Transverse colon (tissue), 4 donors: ENCODE data around the gene RELN. TPM values are rescaled to one million over a fixed set of nuclear protein-coding genes. Genes with fewer than 3 reads are reported as not detected.

Experiments used
- DNase-seq: peaks from one replicate; pipeline ENCODE4 v3.0.0-alpha.2; 2019
- H3K27ac ChIP-seq, 4 donors: fragments of 200-600 bp; sonication (generic); 2 replicates each; pipeline ENCODE4 v1.5.1; 2016 to 2018; ENCODE audit warnings: inconsistent platforms in 4 of 4
- H3K27me3 ChIP-seq: fragments of 200-600 bp; sonication (generic); 2 replicates; pipeline ENCODE4 v1.5.1; 2017; ENCODE audit warnings: inconsistent platforms
- H3K36me3 ChIP-seq, 4 donors: fragments of 200-600 bp; sonication (generic); 2 replicates each; pipeline ENCODE4 v1.5.1; 2017 to 2019; ENCODE audit warnings: inconsistent platforms in 4 of 4
- H3K4me1 ChIP-seq, 4 donors: fragments of 200-600 bp; sonication (generic); 2 replicates each; pipeline ENCODE4 v1.5.1; 2017 to 2020; ENCODE audit warnings: inconsistent platforms in 4 of 4
- H3K4me3 ChIP-seq, 4 donors: fragments of 200-600 bp; sonication (generic); 1 replicate in 1 of 4; 2 replicates in 3 of 4; pipeline versions ENCODE4 v1.5.1 to v1.6.1; 2017 to 2019; ENCODE audit warnings: inconsistent platforms in 4 of 4
- H3K9me3 ChIP-seq, 2 donors: fragments of 200-600 bp; sonication (generic); 2 replicates each; pipeline ENCODE4 v1.5.1; 2017 to 2019; ENCODE audit warnings: inconsistent platforms in 2 of 2
- EP300 ChIP-seq: sonication (generic); formaldehyde crosslinking; IDR thresholded peaks from one replicate; pipeline ENCODE4 v1.6.1; 2017; ENCODE audit warnings: antibody characterized with exemption, low read depth
- POLR2A ChIP-seq: fragments of 450-650 bp; IDR thresholded peaks from one replicate; pipeline ENCODE4 v1.6.1; 2016; ENCODE audit warnings: antibody characterized with exemption, mild to moderate bottlenecking, moderate library complexity
- POLR2AphosphoS5 ChIP-seq, 3 donors: sonication (generic); formaldehyde crosslinking; IDR thresholded peaks; one replicate each; pipeline ENCODE4 v1.6.1; 2016; ENCODE audit warnings: antibody characterized with exemption in 3 of 3
- WGBS, 2 donors: methylation state at CpG; one replicate each; pipeline ENCODE4 v1.1.5; 2018; ENCODE audit warnings: low coverage in 1 of 2; 5-methylcytosine and 5-hydroxymethylcytosine counted together
- in situ Hi-C, 4 donors: fragments of 200-750 bp; cut with MboI; loops; one replicate each; pipeline versions ENCODE4 v1.15.0 to v1.15.1; 2017; ENCODE audit warnings: low sequenced_read_pairs in 3 of 4, low pct_ligation_motif_present in 1 of 4, low pct_unique_long_range_greater_than_20kb in 1 of 4
- intact Hi-C: fragments of 100-400 bp; cut with DNase I; formaldehyde crosslinking; loops from one replicate; pipeline ENCODE4 v1.15.1; 2023; ENCODE audit warnings: low total_unique reads
- total RNA-seq, 4 donors: library from RNA; depleted of rRNA; stranded (reverse); fragments of >200 nt; gene quantifications; one replicate each; pipeline ENCODE4 v1.1.0, GENCODE V29; 2016
- TF ChIP-seq, protein P1 (sequence below), 5 experiments: fragments of 200-600 bp in 3 of 5; fragments of 450-650 bp in 2 of 5; sonication (generic) in 3 of 5; IDR thresholded peaks; 1 replicate in 2 of 5; 2 replicates in 3 of 5; pipeline ENCODE4 v1.5.1; 2016 to 2017; ENCODE audit warnings: antibody characterized with exemption in 5 of 5, inconsistent platforms in 3 of 5, mild to moderate bottlenecking in 2 of 5, moderate library complexity in 1 of 5

RELN gene
- total RNA-seq, 4 donors from 2014 or later = 1.00 to 2.7 (median 1.5) TPM; not detected in 1

DNA sequence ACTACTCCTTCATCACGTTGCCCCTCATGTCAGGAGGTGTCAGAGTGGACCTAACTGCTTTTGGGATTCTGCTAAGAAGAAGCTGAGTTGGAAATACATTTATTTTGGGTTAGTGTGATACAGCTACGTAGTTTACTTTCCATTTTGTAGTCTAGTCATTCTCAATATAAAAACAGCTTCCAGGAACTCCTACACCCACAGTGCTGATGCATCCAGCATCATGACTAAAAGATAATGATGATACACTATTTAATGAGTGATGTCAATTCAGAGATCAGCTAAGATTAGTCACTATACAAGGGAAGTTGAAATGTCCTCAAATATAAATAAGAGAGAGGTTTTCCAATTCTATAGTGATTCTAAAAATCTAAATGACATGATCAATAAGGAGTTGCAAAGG lies 279.2 kb downstream of the RELN start:
- H3K36me3 ChIP-seq = no peaks in the 10 kb centered on the region
- intact Hi-C loops = no loop called here
- no peaks in the 10 kb centered on the region for H3K27me3 ChIP-seq
- in situ Hi-C loops = no loop called here
- H3K9me3 ChIP-seq = no peaks in the 10 kb centered on the region
- H3K4me1 ChIP-seq = no peaks in the 10 kb centered on the region
- WGBS, 2 donors = 49 to 60% methylated on average over 1 to 2 of the region's 2 CpGs
- DNase-seq = no peak
- H3K27ac ChIP-seq = no peak overlapping the region
- TF ChIP-seq POLR2AphosphoS5 (IDR thresholded peaks at IDR 0.05) (no peak), POLR2A (no peak)
- TF ChIP-seq, protein P1, sequence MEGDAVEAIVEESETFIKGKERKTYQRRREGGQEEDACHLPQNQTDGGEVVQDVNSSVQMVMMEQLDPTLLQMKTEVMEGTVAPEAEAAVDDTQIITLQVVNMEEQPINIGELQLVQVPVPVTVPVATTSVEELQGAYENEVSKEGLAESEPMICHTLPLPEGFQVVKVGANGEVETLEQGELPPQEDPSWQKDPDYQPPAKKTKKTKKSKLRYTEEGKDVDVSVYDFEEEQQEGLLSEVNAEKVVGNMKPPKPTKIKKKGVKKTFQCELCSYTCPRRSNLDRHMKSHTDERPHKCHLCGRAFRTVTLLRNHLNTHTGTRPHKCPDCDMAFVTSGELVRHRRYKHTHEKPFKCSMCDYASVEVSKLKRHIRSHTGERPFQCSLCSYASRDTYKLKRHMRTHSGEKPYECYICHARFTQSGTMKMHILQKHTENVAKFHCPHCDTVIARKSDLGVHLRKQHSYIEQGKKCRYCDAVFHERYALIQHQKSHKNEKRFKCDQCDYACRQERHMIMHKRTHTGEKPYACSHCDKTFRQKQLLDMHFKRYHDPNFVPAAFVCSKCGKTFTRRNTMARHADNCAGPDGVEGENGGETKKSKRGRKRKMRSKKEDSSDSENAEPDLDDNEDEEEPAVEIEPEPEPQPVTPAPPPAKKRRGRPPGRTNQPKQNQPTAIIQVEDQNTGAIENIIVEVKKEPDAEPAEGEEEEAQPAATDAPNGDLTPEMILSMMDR (IDR thresholded peaks at IDR 0.05) = no peak
- no peak overlapping the region for H3K4me3 ChIP-seq

DNA sequence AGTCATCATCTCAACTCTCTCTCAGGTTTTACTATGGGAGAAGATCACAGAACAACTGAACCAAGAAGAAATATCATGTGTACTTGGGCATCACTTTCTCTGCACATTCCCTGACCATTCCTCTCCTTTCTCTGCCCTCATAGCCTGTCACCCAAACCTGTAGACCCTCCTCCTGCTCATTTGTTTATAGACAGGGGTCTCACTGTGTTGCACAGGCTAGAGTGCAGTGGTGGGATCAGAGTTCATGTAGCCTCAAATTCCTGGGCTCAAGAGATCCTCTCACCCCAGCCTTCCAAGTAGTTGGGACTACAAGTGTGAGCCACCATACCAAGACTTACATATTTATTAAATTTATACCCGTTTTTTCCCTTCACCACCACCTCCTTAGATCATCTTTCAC lies 282.7 kb downstream of the RELN start:
- WGBS, 2 donors = 38 to 44% methylated on average over 1 of the region's 1 CpG
- intact Hi-C loops = no loop called here
- H3K4me3 ChIP-seq = no peak overlapping the region
- in situ Hi-C loops = no loop called here
- no peak overlapping the region for H3K27ac ChIP-seq
- H3K9me3 ChIP-seq = no peaks in the 10 kb centered on the region
- H3K4me1 ChIP-seq = no peaks in the 10 kb centered on the region
- TF ChIP-seq EP300 = no peak
- TF ChIP-seq, protein P1 (IDR thresholded peaks at IDR 0.05) = no peak
- no peak for TF ChIP-seq POLR2A
- TF ChIP-seq POLR2AphosphoS5 (IDR thresholded peaks at IDR 0.05) = no peak
- no peaks in the 10 kb centered on the region for H3K36me3 ChIP-seq
- no peak for DNase-seq
- no peaks in the 10 kb centered on the region for H3K27me3 ChIP-seq

DNA sequence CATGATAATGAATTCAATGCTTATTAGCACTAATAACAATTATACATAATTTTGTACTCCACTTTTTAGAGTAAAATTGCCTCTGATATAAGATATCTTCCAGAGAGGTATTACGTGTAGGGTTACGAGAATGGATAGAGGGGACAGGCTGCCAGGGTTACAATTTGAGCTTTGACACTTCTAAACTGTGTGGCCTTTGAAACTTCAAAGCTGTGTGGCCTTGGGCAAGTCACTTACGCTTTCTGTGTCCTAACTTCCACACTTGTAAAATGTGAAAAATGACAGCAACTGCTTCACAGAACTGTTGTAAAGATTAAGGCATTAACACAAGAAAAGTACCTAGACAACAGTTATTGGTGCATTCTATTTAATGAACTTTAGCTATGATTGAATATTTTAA lies 283.9 kb downstream of the RELN start:
- in situ Hi-C loops (no loop called here), intact Hi-C loops (no loop called here)
- H3K4me1 ChIP-seq = no peaks in the 10 kb centered on the region
- H3K27ac ChIP-seq = no peak overlapping the region
- H3K4me3 ChIP-seq = no peak overlapping the region
- H3K36me3 ChIP-seq = no peaks in the 10 kb centered on the region
- WGBS, 2 donors = 83 to 85% methylated on average over 1 to 3 of the region's 3 CpGs
- TF ChIP-seq POLR2A (no peak), EP300 (no peak)
- no peak for DNase-seq
- no peaks in the 10 kb centered on the region for H3K9me3 ChIP-seq
- H3K27me3 ChIP-seq = no peaks in the 10 kb centered on the region

DNA sequence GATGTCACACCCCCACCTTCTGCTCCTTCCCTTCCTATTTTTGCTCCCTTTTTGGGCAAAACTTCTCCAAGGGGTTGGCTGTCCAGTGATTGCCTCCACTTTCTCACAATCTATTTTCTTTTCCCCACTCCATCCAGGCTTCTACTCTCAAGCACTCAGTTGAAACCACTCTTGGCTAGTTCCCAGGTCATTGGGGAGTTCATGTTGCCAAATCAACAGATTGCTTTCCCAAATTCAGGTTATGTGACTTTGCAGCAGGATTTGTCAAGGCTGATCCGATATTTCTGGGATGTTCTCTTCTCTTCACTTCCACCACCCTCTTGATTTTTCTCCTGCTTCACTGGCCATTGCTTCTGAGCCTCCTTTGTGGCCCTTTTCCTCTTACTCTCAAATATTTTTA lies 284.8 kb downstream of the RELN start:
- Histone ChIP-seq H3K4me3 (no peak overlapping the region), H3K9me3 (no peaks in the 10 kb centered on the region), H3K36me3 (no peaks in the 10 kb centered on the region), H3K4me1 (no peaks in the 10 kb centered on the region), H3K27me3 (no peaks in the 10 kb centered on the region), H3K27ac (no peak overlapping the region)
- no peak for TF ChIP-seq POLR2A
- TF ChIP-seq EP300 = no peak
- no peak for TF ChIP-seq POLR2AphosphoS5 (IDR thresholded peaks at IDR 0.05)
- TF ChIP-seq, protein P1 (IDR thresholded peaks at IDR 0.05) = no peak
- in situ Hi-C loops = no loop called here
- WGBS, 2 donors = 73 to 83% methylated on average over 1 of the region's 1 CpG
- intact Hi-C loops = no loop called here
- no peak for DNase-seq

DNA sequence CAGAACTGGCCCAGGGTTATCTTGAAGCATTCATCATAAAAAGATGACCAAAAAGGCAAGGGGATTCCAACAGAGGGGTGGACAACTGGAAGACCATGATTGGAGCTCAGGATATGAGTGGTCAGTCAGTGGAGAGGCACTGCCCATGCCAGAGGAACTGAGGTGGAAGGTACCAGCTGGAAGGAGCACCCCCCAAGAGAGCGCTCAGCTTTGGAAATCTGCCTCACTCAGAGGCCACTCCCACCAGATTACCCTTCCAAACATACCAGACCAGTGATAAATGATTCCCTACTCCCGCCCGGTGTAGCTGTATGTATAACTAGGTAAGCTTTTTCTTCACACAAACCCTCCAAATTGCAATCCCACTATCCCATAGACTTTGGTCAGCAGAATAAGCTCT lies 286.5 kb downstream of the RELN start:
- Histone ChIP-seq H3K27me3 (no peaks in the 10 kb centered on the region), H3K9me3 (no peaks in the 10 kb centered on the region), H3K36me3 (no peaks in the 10 kb centered on the region), H3K4me3 (no peak overlapping the region), H3K27ac (no peak overlapping the region), H3K4me1 (no peaks in the 10 kb centered on the region)
- in situ Hi-C loops = no loop called here
- TF ChIP-seq POLR2A = no peak
- TF ChIP-seq POLR2AphosphoS5 (IDR thresholded peaks at IDR 0.05) = no peak
- TF ChIP-seq, protein P1 (IDR thresholded peaks at IDR 0.05) = no peak
- no peak for TF ChIP-seq EP300
- intact Hi-C loops = no loop called here
- DNase-seq = no peak
- 57% methylated on average over 3 of the region's 3 CpGs; no CpG with 5 or more reads in 1 of the 2 donors for WGBS, 2 donors
